B cell (primary cell): ENCODE measurements around the gene SERPINF2. TPM values are rescaled to one million over a fixed set of nuclear protein-coding genes. Genes with fewer than 3 reads are reported as not detected.

Experiments used
- ATAC-seq: fragments of 200-7000 bp; cut with Tn5 transposase; one replicate; pipeline ENCODE4 v1.10.0; 2021; ENCODE audit warnings: low read depth, mild to moderate bottlenecking, moderate number of reproducible peaks, moderate library complexity
- CTCF ChIA-PET: fragments of 350-600 bp; sonication (Branson Sonifier 250); formaldehyde crosslinking; loops from one replicate; lab custom pipeline; 2021; ENCODE audit warnings: antibody characterized with exemption, inconsistent platforms; lab: Charles Lee
- POLR2A ChIA-PET: fragments of 350-600 bp; sonication (Branson Sonifier 250); formaldehyde crosslinking; loops from one replicate; lab custom pipeline; 2021; ENCODE audit warnings: antibody characterized with exemption; lab: Charles Lee
- DNase-seq: peaks from one replicate; pipeline ENCODE4 v3.0.0; 2013
- H2AFZ ChIP-seq: 2 replicates; pipeline ENCODE4 v1.6.1; 2012; ENCODE audit warnings: mild to moderate bottlenecking, low read depth, low read length; ENCODE audit not compliant: insufficient read depth, poor library complexity, severe bottlenecking
- H3K27ac ChIP-seq, 2 donors: 1 replicate in 1 of 2; 2 replicates in 1 of 2; pipeline ENCODE4 v1.5.1; 2012 to 2013; ENCODE audit warnings: low read length in 2 of 2, mild to moderate bottlenecking in 2 of 2, moderate library complexity in 1 of 2
- H3K27me3 ChIP-seq, 4 experiments: fragments of 200-600 bp in 1 of 4; sonication (generic) in 1 of 4; replicated peaks in 1 of 4; 1 replicate in 2 of 4; 2 replicates in 2 of 4; pipeline versions ENCODE4 v1.6.1 to v1.7.0; 2013 to 2016; ENCODE audit warnings: low read length in 3 of 4, mild to moderate bottlenecking in 2 of 4, mixed read lengths in 1 of 4, moderate library complexity in 1 of 4; ENCODE audit not compliant: insufficient read depth in 4 of 4, control insufficient read depth in 3 of 4; ENCODE audit errors: control extremely low read depth in 1 of 4
- H3K36me3 ChIP-seq, 2 experiments: replicated peaks in 1 of 2; 1 replicate in 1 of 2; 2 replicates in 1 of 2; pipeline versions ENCODE4 v1.6.1 to v1.7.1; 2013; ENCODE audit warnings: low read length in 1 of 2; ENCODE audit not compliant: insufficient read depth in 2 of 2, control insufficient read depth in 1 of 2; ENCODE audit errors: control extremely low read depth in 1 of 2, extremely low read depth in 1 of 2
- H3K4me1 ChIP-seq, 2 donors: fragments of 200-600 bp in 1 of 2; sonication (generic) in 1 of 2; 1 replicate in 1 of 2; 2 replicates in 1 of 2; pipeline versions ENCODE4 v1.5.1 to v1.6.1; 2013 to 2017; ENCODE audit warnings: low read length in 2 of 2; ENCODE audit not compliant: control insufficient read depth in 2 of 2, insufficient read depth in 2 of 2
- H3K4me2 ChIP-seq: replicated peaks from 2 replicates; pipeline ENCODE3; 2012; ENCODE audit warnings: mild to moderate bottlenecking, low read depth, low read length; ENCODE audit not compliant: poor library complexity, severe bottlenecking
- H3K4me3 ChIP-seq, 5 experiments: fragments of 200-600 bp in 1 of 5; sonication (generic) in 1 of 5; 1 replicate in 3 of 5; 2 replicates in 2 of 5; pipeline versions ENCODE4 v1.5.1 to v1.7.0; 2011 to 2016; ENCODE audit warnings: low read length in 4 of 5, mild to moderate bottlenecking in 4 of 5, low read depth in 2 of 5, control low read depth in 1 of 5, moderate library complexity in 1 of 5; ENCODE audit not compliant: insufficient read depth in 1 of 5; ENCODE audit errors: control extremely low read depth in 1 of 5, extremely low read depth in 1 of 5
- H3K79me2 ChIP-seq: fragments of 200-600 bp; sonication (generic); one replicate; pipeline ENCODE4 v1.6.0; 2016; ENCODE audit warnings: low read length; ENCODE audit not compliant: control insufficient read depth, insufficient read depth
- H3K9ac ChIP-seq: fragments of 200-600 bp; sonication (generic); 2 replicates; pipeline ENCODE4 v1.6.1; 2017; ENCODE audit warnings: mild to moderate bottlenecking, low read length, moderate library complexity
- H3K9me3 ChIP-seq, 3 donors: one replicate each; pipeline versions ENCODE4 v1.6.1 to v1.7.1; 2013; ENCODE audit warnings: low read length in 2 of 3; ENCODE audit not compliant: control insufficient read depth in 2 of 3, insufficient read depth in 1 of 3; ENCODE audit errors: control extremely low read depth in 1 of 3
- H4K20me1 ChIP-seq: 2 replicates; pipeline ENCODE4 v1.6.0; 2012; ENCODE audit warnings: mild to moderate bottlenecking, low read length; ENCODE audit not compliant: insufficient read depth, control insufficient read depth, poor library complexity, severe bottlenecking
- H3K27ac Mint-ChIP-seq: one replicate; pipeline ENCODE4 v1.8.0; 2021; ENCODE audit warnings: mixed read lengths
- H3K27me3 Mint-ChIP-seq: one replicate; pipeline ENCODE4 v1.8.0; 2021; ENCODE audit warnings: mixed read lengths
- H3K4me1 Mint-ChIP-seq: one replicate; pipeline ENCODE4 v1.8.0; 2021; ENCODE audit warnings: mixed read lengths
- H3K4me3 Mint-ChIP-seq: one replicate; pipeline ENCODE4 v1.8.0; 2021; ENCODE audit warnings: mixed read lengths
- H3K9me3 Mint-ChIP-seq: one replicate; pipeline ENCODE4 v1.8.0; 2022; ENCODE audit warnings: mixed read lengths; ENCODE audit not compliant: insufficient read depth
- CTCF ChIP-seq: fragments of 200-600 bp; IDR thresholded peaks from one replicate; pipeline ENCODE4 v1.8.0; 2022; ENCODE audit warnings: antibody characterized with exemption, mild to moderate bottlenecking
- EZH2 ChIP-seq: IDR thresholded peaks from 2 replicates; pipeline ENCODE4 v1.6.1; 2012; ENCODE audit warnings: borderline replicate concordance, low read depth, mild to moderate bottlenecking, moderate library complexity, low read length; ENCODE audit not compliant: insufficient read depth, poor library complexity, severe bottlenecking
- WGBS: methylation state at CpG from one replicate; pipeline ENCODE4 v1.1.5; 2013; ENCODE audit warnings: missing lambda C conversion rate; ENCODE audit not compliant: insufficient coverage; 5-methylcytosine and 5-hydroxymethylcytosine counted together
- intact Hi-C: fragments of 100-400 bp; cut with micrococcal nuclease; formaldehyde crosslinking; loops from one replicate; pipeline ENCODE4 v1.10.0; 2022
- polyA plus RNA-seq: library from polyadenylated mRNA; depleted of rRNA; stranded (reverse); fragments of >200 nt; gene quantifications from 2 replicates; pipeline ENCODE4 v1.2.3, GENCODE V29; 2012
- total RNA-seq, 2 donors: library from RNA; stranded (reverse); fragments of 120-200 nt in 1 of 2; gene quantifications; 1 replicate in 1 of 2; 2 replicates in 1 of 2; pipeline versions ENCODE4 v1.2.3 to v1.2.4, GENCODE V29; 2013 to 2022

The SERPINF2 gene
- total and polyA plus RNA-seq, 2 donors (not counting 1 experiment from before 2014, with no cell fraction given): 0.97 to 3.9 TPM

DNA sequence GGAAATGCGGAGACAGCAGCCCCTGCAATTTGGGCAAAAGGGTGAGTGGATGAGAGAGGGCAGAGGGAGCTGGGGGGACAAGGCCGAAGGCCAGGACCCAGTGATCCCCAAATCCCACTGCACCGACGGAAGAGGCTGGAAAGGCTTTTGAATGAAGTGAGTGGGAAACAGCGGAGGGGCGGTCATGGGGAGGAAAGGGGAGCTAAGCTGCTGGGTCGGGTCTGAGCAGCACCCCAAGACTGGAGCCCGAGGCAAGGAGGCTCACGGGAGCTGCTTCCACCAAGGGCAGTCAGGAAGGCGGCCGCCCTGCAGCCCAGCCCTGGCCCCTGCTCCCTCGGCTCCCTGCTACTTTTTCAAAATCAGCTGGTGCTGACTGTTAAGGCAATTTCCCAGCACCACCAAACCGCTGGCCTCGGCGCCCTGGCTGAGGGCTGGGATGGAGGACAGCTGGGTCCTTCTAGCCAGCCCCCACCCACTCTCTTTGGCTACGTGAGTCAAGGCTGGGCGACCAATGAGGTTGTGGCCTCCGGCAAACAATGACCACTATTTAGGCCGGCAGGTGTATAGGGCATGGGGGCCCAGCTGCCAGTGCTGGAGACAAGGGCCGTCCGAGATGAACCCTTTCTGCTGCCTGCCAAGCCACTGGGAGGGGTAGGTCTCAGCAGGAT, 19.7 kb downstream of the SERPINF2 start:
- TF ChIP-seq EZH2: no peak
- no peak for TF ChIP-seq CTCF
- peaks cover 0 to under 1% (median 0%) of the 10 kb centered on the region in 3 donors for H3K9me3 ChIP-seq
- H3K27ac ChIP-seq: peak overlapping the region in 1 of 2 donors; percentile 39
- CTCF ChIA-PET: interaction anchor here (1.3 to 2.8 kb wide), 6 partner anchors 8 to 46 kb away, joined by 3 to 16 read pairs (median 8); no protein-coding TSS in a partner anchor
- no peaks in the 10 kb centered on the region for H3K36me3 ChIP-seq
- H3K4me3 ChIP-seq: no peak overlapping the region
- H3K4me1 ChIP-seq: peaks cover 24 to 40% of the 10 kb centered on the region in 2 donors
- H3K27ac Mint-ChIP-seq: peak overlapping the region; percentile 89
- H3K9me3 Mint-ChIP-seq: no peaks in the 10 kb centered on the region
- no peaks in the 10 kb centered on the region for H3K27me3 ChIP-seq
- H2AFZ ChIP-seq: peak overlapping the region; percentile 39
- no peak overlapping the region for H3K9ac ChIP-seq
- no peaks in the 10 kb centered on the region for H4K20me1 ChIP-seq
- DNase-seq: no peak
- H3K4me3 Mint-ChIP-seq: peak overlapping the region; percentile 19
- ATAC-seq: no peak
- POLR2A ChIA-PET: interaction anchor here (0.5 to 1.9 kb wide), 9 partner anchors 10 to 192 kb away, joined by 3 to 19 read pairs (median 4); partner anchors contain the start of genes RPA1, SMYD4 and WDR81
- H3K4me1 Mint-ChIP-seq: peaks cover 36% of the 10 kb centered on the region
- H3K4me2 ChIP-seq: peak overlapping the region; percentile 75
- no peaks in the 10 kb centered on the region for H3K27me3 Mint-ChIP-seq
- WGBS: 74% methylated on average over 21 of the region's 21 CpGs
- no peaks in the 10 kb centered on the region for H3K79me2 ChIP-seq
- intact Hi-C loops: loop anchor here (2.0 kb wide), 1 partner anchor 30 kb away; no protein-coding TSS in a partner anchor
